NB4 (cell line): ENCODE measurements around the gene P4HB.

ENCODE experiments used
- CTCF ChIP-seq: IDR thresholded peaks from one replicate; pipeline ENCODE4 v1.5.1; 2012; ENCODE audit warnings: low read depth, low read length
- MAX ChIP-seq: IDR thresholded peaks from 2 replicates; pipeline ENCODE4 v1.6.1; 2011; ENCODE audit warnings: low read depth, low read length
- MYC ChIP-seq: IDR thresholded peaks from 2 replicates; pipeline ENCODE4 v1.6.1; 2011; ENCODE audit warnings: low read depth, low read length
- POLR2A ChIP-seq: IDR thresholded peaks from 2 replicates; pipeline ENCODE4 v1.6.1; 2011; ENCODE audit warnings: mild to moderate bottlenecking; ENCODE audit not compliant: insufficient read length; ENCODE audit errors: extremely low read depth

- no peak for TF ChIP-seq CTCF
- TF ChIP-seq MAX, result no peak
- TF ChIP-seq POLR2A, result no peak
- no peak for TF ChIP-seq MYC
These were observed 36.4 kb downstream of the P4HB start for GRCh38 chr17:81823820-81824550.
